Memory B cell (primary cell): ENCODE data around the gene VPREB1.
"Not testable (repeated sequence)": the region's sequence is repeated elsewhere in the genome, so short reads cannot be mapped to it uniquely, and the experiment has no call there.

Source experiments
- ATAC-seq: fragments of 150-1000 bp; cut with Tn5 transposase; 2 replicates; pipeline ENCODE4 v1.10.0; 2021; ENCODE audit warnings: low read depth, mild to moderate bottlenecking, moderate library complexity
- DNase-seq, 2 donors: peaks; one replicate each; pipeline ENCODE4 v3.0.0; 2022; ENCODE audit warnings: low spot score in 2 of 2
- H3K27ac Mint-ChIP-seq: one replicate; pipeline ENCODE4 v1.8.0; 2022; ENCODE audit warnings: mild to moderate bottlenecking, moderate library complexity, mixed read lengths
- H3K27me3 Mint-ChIP-seq: one replicate; pipeline ENCODE4 v1.8.0; 2022; ENCODE audit warnings: mixed read lengths
- H3K36me3 Mint-ChIP-seq: one replicate; pipeline ENCODE4 v1.8.0; 2022; ENCODE audit warnings: mild to moderate bottlenecking, mixed read lengths
- H3K4me1 Mint-ChIP-seq: one replicate; pipeline ENCODE4 v1.8.0; 2022; ENCODE audit warnings: mixed read lengths
- H3K4me3 Mint-ChIP-seq: one replicate; pipeline ENCODE4 v1.8.0; 2022; ENCODE audit warnings: mild to moderate bottlenecking, moderate library complexity, mixed read lengths
- H3K9me3 Mint-ChIP-seq: one replicate; pipeline ENCODE4 v1.8.0; 2022; ENCODE audit warnings: mixed read lengths

VPREB1 gene

GRCh38 chr22:22245935-22246525 lies 1.4 kb downstream of the VPREB1 start:
- Mint-ChIP-seq H3K9me3 (no peaks in the 10 kb centered on the region), H3K36me3 (no peaks in the 10 kb centered on the region), H3K4me3 (no peak overlapping the region), H3K27me3 (no peaks in the 10 kb centered on the region), H3K27ac (no peak overlapping the region), H3K4me1 (peaks cover 45% of the 10 kb centered on the region)
- ATAC-seq: no peak
- no peak for DNase-seq

- Mint-ChIP-seq H3K27ac (no peak overlapping the region), H3K9me3 (no peaks in the 10 kb centered on the region), H3K4me1 (peaks cover 40% of the 10 kb centered on the region), H3K27me3 (no peaks in the 10 kb centered on the region), H3K4me3 (no peak overlapping the region), H3K36me3 (no peaks in the 10 kb centered on the region)
- DNase-seq (no peak), ATAC-seq (no peak)
Measured at GRCh38 chr22:22246706-22247105, 2.1 kb downstream of the VPREB1 start.

- peak; percentile 60 for ATAC-seq
- Mint-ChIP-seq H3K9me3 (no peaks in the 10 kb centered on the region), H3K36me3 (no peaks in the 10 kb centered on the region)
Measured at GRCh38 chr22:22248878-22249277, 4.3 kb downstream of the VPREB1 start.

GRCh38 chr22:22250651-22251050 lies 6.1 kb downstream of the VPREB1 start:
- H3K27ac Mint-ChIP-seq, ATAC-seq, H3K4me3 Mint-ChIP-seq, H3K9me3 Mint-ChIP-seq, DNase-seq, H3K27me3 Mint-ChIP-seq, H3K36me3 Mint-ChIP-seq: not testable (repeated sequence)
- peaks cover 20% of the 10 kb centered on the region for H3K4me1 Mint-ChIP-seq

More at GRCh38 chr22:22248878-22249277, 4.3 kb downstream of the VPREB1 start:
- Mint-ChIP-seq H3K27me3 (no peaks in the 10 kb centered on the region), H3K4me1 (peaks cover 30% of the 10 kb centered on the region), H3K27ac (peak overlapping the region; percentile 14), H3K4me3 (no peak overlapping the region)
- no peak for DNase-seq

- not testable (repeated sequence) for DNase-seq, ATAC-seq, H3K36me3 Mint-ChIP-seq, H3K27me3 Mint-ChIP-seq, H3K4me3 Mint-ChIP-seq, H3K27ac Mint-ChIP-seq, H3K9me3 Mint-ChIP-seq, H3K4me1 Mint-ChIP-seq
Measured at GRCh38 chr22:22256133-22256532, 11.5 kb downstream of the VPREB1 start.

GRCh38 chr22:22258597-22259415 lies 14.2 kb downstream of the VPREB1 start:
- H3K36me3 Mint-ChIP-seq, H3K4me1 Mint-ChIP-seq, DNase-seq, H3K27ac Mint-ChIP-seq, ATAC-seq, H3K4me3 Mint-ChIP-seq, H3K27me3 Mint-ChIP-seq, H3K9me3 Mint-ChIP-seq: not testable (repeated sequence)

DNA sequence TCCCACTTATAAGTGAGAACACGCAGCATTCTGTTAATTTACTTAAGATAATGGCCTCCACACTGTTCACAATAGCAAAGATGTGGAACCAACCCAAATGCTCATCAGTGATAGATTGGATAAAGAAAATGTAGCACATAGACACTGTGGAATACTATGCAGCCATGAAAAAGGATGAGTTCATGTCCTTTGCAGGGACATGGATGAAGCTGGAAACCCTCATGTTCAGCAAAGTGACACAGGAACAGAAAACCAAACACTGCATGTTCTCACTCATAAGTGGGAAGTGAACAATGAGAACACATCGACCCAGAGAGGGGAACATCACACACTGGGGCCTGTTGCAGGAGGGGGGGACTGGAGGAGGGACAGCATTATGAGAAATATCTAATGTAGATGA lies 15.6 kb downstream of the VPREB1 start:
- not testable (repeated sequence) for H3K27ac Mint-ChIP-seq, H3K4me1 Mint-ChIP-seq

DNA sequence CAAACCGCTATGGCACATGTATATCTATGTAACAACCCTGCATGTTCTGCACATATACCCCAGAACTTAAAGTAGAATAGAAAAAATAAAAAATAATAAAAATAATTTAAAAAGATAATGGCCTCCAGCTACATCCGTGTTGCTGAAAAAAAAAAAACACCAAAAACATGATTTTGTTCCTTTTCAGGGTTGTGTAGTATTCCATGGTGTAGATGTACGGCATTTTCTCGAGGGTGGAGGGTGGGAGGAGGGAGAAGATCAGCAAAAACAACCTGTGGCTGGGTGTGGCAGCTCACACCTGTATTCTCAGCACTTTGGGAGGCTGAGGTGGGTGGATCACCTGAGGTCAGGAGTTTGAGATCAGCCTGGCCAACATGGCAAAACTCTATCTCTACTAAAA lies 16.0 kb downstream of the VPREB1 start:
- not testable (repeated sequence) for H3K4me3 Mint-ChIP-seq, H3K4me1 Mint-ChIP-seq, H3K9me3 Mint-ChIP-seq, H3K36me3 Mint-ChIP-seq, DNase-seq, H3K27ac Mint-ChIP-seq, H3K27me3 Mint-ChIP-seq, ATAC-seq

More for the DNA sequence above, 15.6 kb downstream of the VPREB1 start:
- ATAC-seq, H3K9me3 Mint-ChIP-seq, H3K36me3 Mint-ChIP-seq, H3K27me3 Mint-ChIP-seq, H3K4me3 Mint-ChIP-seq: not testable (repeated sequence)
- DNase-seq: peak in 1 of 2 donors; percentile 2

GRCh38 chr22:22262332-22263074 lies 17.9 kb downstream of the VPREB1 start:
- DNase-seq: peak in 1 of 2 donors; percentile 1
- not testable (repeated sequence) for H3K36me3 Mint-ChIP-seq, H3K4me1 Mint-ChIP-seq, ATAC-seq, H3K9me3 Mint-ChIP-seq, H3K27me3 Mint-ChIP-seq, H3K4me3 Mint-ChIP-seq, H3K27ac Mint-ChIP-seq

- H3K9me3 Mint-ChIP-seq, ATAC-seq, H3K4me3 Mint-ChIP-seq, H3K27ac Mint-ChIP-seq, H3K4me1 Mint-ChIP-seq, H3K27me3 Mint-ChIP-seq, H3K36me3 Mint-ChIP-seq, DNase-seq: not testable (repeated sequence)
Measured at GRCh38 chr22:22263823-22264222, 19.2 kb downstream of the VPREB1 start.

- not testable (repeated sequence) for H3K4me1 Mint-ChIP-seq, ATAC-seq, H3K27me3 Mint-ChIP-seq, DNase-seq, H3K27ac Mint-ChIP-seq, H3K36me3 Mint-ChIP-seq, H3K9me3 Mint-ChIP-seq, H3K4me3 Mint-ChIP-seq
Measured at GRCh38 chr22:22270036-22270676, 25.6 kb downstream of the VPREB1 start.

DNA sequence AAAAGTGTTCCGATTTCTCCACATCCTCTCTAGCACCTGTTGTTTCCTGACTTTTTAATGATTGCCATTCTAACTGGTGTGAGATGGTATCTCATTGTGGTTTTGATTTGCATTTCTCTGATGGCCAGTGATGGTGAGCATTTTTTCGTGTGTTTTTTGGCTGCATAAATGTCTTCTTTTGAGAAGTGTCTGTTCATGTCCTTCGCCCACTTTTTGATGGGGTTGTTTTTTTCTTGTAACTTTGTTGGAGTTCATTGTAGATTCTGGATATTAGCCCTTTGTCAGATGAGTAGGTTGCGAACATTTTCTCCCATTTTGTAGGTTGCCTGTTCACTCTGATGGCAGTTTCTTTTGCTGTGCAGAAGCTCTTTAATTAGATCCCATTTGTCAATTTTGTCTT lies 32.8 kb downstream of the VPREB1 start:
- not testable (repeated sequence) for DNase-seq, H3K27ac Mint-ChIP-seq, H3K27me3 Mint-ChIP-seq, ATAC-seq, H3K4me1 Mint-ChIP-seq, H3K36me3 Mint-ChIP-seq, H3K9me3 Mint-ChIP-seq, H3K4me3 Mint-ChIP-seq

DNA sequence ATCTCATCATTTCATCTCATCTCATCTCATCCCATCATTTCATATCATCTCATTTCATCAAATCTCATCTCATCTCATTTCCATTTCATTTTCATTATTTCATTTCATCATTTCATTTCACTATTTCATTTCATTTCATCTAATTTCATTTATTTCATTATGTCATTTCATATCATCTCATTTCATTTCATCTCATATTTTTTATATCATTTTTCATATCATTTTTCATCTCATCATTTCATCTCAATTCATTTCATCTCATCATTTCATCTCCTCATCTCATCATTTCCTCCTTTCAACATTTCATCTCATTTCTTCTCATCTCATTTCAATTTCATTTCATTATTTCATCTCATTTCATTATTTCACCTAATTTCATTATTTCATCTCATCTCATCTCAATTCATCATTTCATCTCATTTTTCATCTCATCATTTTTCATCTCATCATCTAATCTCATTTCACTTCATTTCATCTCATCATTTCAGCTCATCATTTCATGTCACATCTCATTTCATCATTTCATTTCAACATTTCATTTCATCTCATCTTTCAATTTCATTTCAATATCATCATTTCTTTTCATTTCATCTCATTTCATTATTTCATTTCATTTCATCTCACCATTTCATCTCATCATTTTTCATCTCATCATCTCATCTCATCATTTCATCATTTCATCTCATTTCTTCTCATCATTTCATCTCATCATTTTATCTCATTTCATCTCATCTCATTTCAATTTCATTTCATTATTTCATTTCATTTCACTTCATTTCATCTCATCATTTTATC lies 40.6 kb downstream of the VPREB1 start:
- not testable (repeated sequence) for ATAC-seq, H3K4me1 Mint-ChIP-seq, H3K9me3 Mint-ChIP-seq, H3K27ac Mint-ChIP-seq, DNase-seq, H3K4me3 Mint-ChIP-seq, H3K27me3 Mint-ChIP-seq, H3K36me3 Mint-ChIP-seq
